ENCODE measurements around the gene BLNK. TPM values are rescaled to one million over a fixed set of nuclear protein-coding genes. Genes with fewer than 3 reads are reported as not detected.

BLNK gene
- total RNA-seq, 2 experiments from 2014 or later, result not detected

DNA sequence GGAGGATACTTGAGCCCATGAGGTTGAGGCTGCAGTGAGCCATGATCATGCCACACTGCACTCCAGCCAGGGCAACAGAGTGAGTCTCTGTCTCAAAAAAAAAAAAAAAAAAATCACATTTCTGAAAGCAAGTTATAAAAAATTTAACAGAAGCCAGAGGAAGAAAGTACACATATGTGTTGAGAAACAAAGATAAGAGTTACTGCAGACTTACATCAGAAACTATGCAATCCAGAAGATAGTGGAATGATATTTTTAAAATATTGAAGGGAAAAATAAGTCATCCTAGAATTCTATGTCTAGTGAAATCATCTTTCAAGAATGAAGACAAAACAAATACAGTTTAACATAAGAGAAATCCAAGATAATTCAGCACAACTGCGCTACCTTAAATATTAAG is 94.4 kb downstream of the BLNK start:
- ChIA-PET CTCF (interaction anchor here (0.6 kb wide), 1 partner anchor 1871 kb away, joined by 5 read pairs; no protein-coding TSS in a partner anchor), POLR2A (no interaction called here)
- Mint-ChIP-seq H3K4me3 (no peak overlapping the region), H3K36me3 (ENCODE audit: low read depth) (no peaks in the 10 kb centered on the region), H3K27me3 (peaks cover 17% of the 10 kb centered on the region), H3K27ac (no peak overlapping the region), H3K9me3 (peaks cover 22% of the 10 kb centered on the region), H3K4me1 (no peaks in the 10 kb centered on the region)
- DNase-seq, result no peak

DNA sequence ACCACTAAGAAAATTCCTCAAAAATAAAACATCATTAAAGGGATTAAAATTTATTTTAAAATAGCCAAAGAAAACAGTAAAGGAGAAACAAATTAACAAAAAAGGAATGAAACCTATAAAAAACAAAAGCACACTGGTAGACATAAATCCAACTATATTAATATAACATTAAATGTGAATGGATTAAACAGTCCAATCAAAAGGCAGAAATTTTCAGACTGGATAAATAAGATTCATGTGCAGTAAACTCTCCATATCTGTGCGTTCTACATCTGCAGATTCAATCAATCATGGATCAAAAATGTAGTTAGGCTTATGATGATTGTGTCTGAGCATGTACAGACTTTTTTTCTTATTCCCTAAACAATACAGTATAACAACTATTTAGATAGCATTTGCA is 98.7 kb downstream of the BLNK start:
- Mint-ChIP-seq H3K27me3 (peaks cover 7% of the 10 kb centered on the region), H3K27ac (no peak overlapping the region), H3K9me3 (peaks cover 29% of the 10 kb centered on the region), H3K4me3 (no peak overlapping the region), H3K36me3 (ENCODE audit: low read depth) (no peaks in the 10 kb centered on the region), H3K4me1 (no peaks in the 10 kb centered on the region)
- DNase-seq, result no peak
- ChIA-PET CTCF (no interaction called here), POLR2A (no interaction called here)

DNA sequence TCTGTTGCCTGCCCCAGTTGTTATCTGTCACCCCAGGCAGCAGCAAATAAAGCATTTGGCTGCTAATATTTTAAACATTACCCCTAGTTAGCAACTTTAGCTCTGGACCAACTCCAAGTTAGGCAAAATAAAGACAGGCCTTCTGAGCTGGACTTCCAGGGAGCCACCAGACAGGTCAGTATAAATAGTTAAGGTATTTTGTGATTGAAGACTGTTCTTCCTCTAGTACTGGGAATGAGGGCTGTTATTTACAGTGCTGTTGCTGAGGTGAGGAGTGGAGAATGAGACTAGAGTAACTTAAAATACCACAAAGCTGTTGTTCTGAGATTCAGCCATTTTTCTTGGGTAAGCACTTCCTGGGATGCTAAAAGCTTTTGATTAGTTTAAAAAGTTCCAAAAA is 101.1 kb downstream of the BLNK start:
- CTCF ChIA-PET, result interaction anchor here (1.0 kb wide), 1 partner anchor 29 kb away, joined by 3 read pairs; no protein-coding TSS in a partner anchor
- POLR2A ChIA-PET, result no interaction called here
- DNase-seq, result no peak
- H3K4me3 Mint-ChIP-seq, result no peak overlapping the region
- no peaks in the 10 kb centered on the region for H3K36me3 Mint-ChIP-seq (ENCODE audit: low read depth)
- peaks cover 24% of the 10 kb centered on the region for H3K9me3 Mint-ChIP-seq
- no peaks in the 10 kb centered on the region for H3K4me1 Mint-ChIP-seq
- peaks cover 3% of the 10 kb centered on the region for H3K27me3 Mint-ChIP-seq
- no peak overlapping the region for H3K27ac Mint-ChIP-seq

DNA sequence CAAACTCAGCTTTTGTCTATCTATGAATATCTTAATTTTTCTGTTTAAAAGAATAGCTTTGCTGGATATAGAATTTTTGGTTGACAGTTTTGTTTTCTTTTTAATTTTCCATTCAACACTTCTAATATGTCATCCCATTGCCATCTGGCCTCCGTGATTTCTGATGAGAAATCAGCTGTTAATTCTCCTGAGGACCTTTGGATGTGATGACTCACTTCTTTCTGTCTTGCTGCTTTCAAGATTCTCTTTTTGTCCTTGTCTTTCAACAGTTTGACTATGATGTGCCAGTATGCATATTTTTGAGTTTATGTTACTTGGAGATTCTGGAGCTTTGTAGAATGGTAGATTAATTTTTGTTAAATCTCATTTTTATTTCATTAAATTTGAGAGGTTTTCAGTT is 102.8 kb downstream of the BLNK start:
- Mint-ChIP-seq H3K27ac (no peak overlapping the region), H3K36me3 (ENCODE audit: low read depth) (peaks cover 2% of the 10 kb centered on the region), H3K9me3 (peaks cover 27% of the 10 kb centered on the region), H3K27me3 (peaks cover 3% of the 10 kb centered on the region), H3K4me3 (no peak overlapping the region), H3K4me1 (no peaks in the 10 kb centered on the region)
- no peak for DNase-seq
- CTCF ChIA-PET, result no interaction called here
- POLR2A ChIA-PET, result no interaction called here

DNA sequence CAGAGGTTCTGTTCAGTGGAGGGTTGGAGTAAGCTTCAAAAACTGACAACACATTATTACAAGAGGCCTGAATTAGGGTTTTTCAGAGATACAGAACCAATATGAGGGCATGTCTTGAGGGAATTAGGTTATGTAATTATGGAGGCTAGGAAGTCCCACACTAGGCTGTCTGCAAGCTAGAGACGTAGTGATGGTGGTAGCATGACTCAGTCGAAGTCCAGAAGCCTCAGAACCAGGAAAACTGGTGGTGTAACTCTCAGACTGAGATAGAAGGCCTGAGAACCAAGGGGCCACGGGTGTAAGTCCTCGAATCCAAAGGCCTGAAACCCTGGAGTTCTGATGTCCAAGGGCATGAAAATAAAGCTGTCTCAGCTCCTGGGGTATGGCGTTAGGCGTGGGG is 105.6 kb downstream of the BLNK start:
- Mint-ChIP-seq H3K4me1 (no peaks in the 10 kb centered on the region), H3K36me3 (ENCODE audit: low read depth) (peaks cover 6% of the 10 kb centered on the region), H3K4me3 (no peak overlapping the region), H3K27me3 (no peaks in the 10 kb centered on the region), H3K9me3 (peaks cover 26% of the 10 kb centered on the region), H3K27ac (no peak overlapping the region)
- ChIA-PET CTCF (no interaction called here), POLR2A (no interaction called here)
- DNase-seq, result no peak

DNA sequence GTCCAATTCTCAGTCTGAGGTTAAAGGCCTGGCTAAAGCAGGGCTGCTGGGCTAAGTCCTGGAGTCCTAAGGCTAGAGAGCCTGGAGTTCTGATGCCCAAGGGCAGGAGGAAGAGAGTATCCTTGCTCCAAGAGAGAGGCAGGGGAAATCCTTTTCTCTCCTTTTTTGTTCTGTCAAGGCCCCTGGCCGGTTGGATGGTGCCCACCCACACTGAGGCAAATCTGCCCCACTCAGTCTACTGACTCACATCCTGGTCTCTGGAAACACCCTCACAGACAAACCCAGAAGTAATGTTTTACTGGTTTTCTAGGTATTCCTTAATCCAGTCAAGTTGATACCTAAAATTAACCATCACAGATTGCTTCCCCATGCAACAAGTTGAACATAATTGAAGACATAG is 118.3 kb downstream of the BLNK start:
- no peak overlapping the region for H3K4me3 Mint-ChIP-seq
- CTCF ChIA-PET, result no interaction called here
- H3K27me3 Mint-ChIP-seq, result no peaks in the 10 kb centered on the region
- DNase-seq, result no peak
- H3K9me3 Mint-ChIP-seq, result no peaks in the 10 kb centered on the region
- H3K36me3 Mint-ChIP-seq (ENCODE audit: low read depth), result peaks cover 64% of the 10 kb centered on the region
- H3K4me1 Mint-ChIP-seq, result no peaks in the 10 kb centered on the region
- no peak overlapping the region for H3K27ac Mint-ChIP-seq
- POLR2A ChIA-PET, result no interaction called here

DNA sequence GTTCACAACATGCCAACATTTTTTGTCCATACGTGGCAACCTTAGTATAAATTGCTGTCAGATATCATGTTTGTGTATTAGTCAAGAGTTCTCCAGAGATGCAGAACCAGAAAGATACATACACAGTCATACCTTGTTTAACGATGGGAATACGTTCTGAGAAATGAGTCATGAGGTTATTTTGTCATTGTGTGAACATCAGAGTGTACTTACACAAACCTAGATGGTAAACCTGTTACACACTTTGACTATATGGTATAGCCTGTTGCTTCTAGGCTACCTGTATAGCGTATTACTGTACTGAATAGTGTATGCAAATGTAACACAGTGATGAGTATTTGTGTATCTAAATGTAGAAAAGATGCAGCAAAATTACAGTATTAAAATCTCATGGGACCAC is 118.9 kb downstream of the BLNK start:
- no peak overlapping the region for H3K27ac Mint-ChIP-seq
- no peaks in the 10 kb centered on the region for H3K27me3 Mint-ChIP-seq
- H3K4me1 Mint-ChIP-seq, result no peaks in the 10 kb centered on the region
- H3K4me3 Mint-ChIP-seq, result no peak overlapping the region
- no peaks in the 10 kb centered on the region for H3K9me3 Mint-ChIP-seq
- H3K36me3 Mint-ChIP-seq (ENCODE audit: low read depth), result peaks cover 64% of the 10 kb centered on the region
- CTCF ChIA-PET, result no interaction called here
- POLR2A ChIA-PET, result no interaction called here
- no peak for DNase-seq

Other genes starting within 250 kb of the BLNK start
- 1 to 10 TPM; 4.1 to 4.8 TPM for gene CCNJ, start 228.0 kb downstream of the BLNK start, total RNA-seq
- gene ZNF518A, start 141.3 kb downstream of the BLNK start, total RNA-seq, result 10 to 100 TPM; 17.8 to 18.9 TPM
- gene DNTT, start 32.9 kb upstream of the BLNK start, total RNA-seq, result not detected
- gene OPALIN, start 87.4 kb upstream of the BLNK start, total RNA-seq, result not detected
- under 1 TPM in 1 of 2 experiments, not detected in 1; 0.17 TPM for gene TLL2, start 242.4 kb upstream of the BLNK start, total RNA-seq

All from activated CD4-positive, alpha-beta T cell treated with anti-CD3 and anti-CD28 coated beads, Interleukin-2, amount 10 ng/mL, durations not matched to agents 7 days and 5 days (primary cell).